ENCODE results near the gene RYR1.
"Not testable (repeated sequence)": the region's sequence is repeated elsewhere in the genome, so short reads cannot be mapped to it uniquely, and the experiment has no call there.

Gene RYR1

GRCh38 chr19:38550376-38550775 is 116.9 kb downstream of the RYR1 start:
- DNase-seq (ENCODE audit: low read depth), result no peak
- TF ChIP-seq CTCF (conservative IDR thresholded peaks at IDR 0.05; ENCODE audit: low read depth, low read length), result no peak
- H3K4me3 ChIP-seq (ENCODE audit: low read depth, low read length), result no peak overlapping the region

DNA sequence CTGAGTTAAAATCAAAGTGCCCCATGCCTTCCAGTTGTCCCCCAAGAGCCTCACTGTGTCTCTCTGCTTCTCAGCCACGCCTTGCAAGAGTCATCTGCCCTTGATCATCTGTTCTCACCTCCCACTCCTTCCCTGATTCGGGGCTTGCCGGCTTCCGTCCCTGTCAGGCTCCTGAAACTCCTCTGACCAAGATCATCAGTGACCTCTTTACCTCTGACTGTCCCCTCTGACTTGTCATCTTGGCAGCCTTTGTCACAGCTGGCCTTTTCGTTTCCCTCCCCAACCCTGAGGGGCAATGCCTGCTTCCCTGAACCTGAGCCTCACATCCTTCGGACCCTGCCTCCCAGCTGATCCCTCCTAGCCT is 117.9 kb downstream of the RYR1 start:
- no peak for TF ChIP-seq CTCF (conservative IDR thresholded peaks at IDR 0.05; ENCODE audit: low read depth, low read length)
- no peak overlapping the region for H3K4me3 ChIP-seq (ENCODE audit: low read depth, low read length)
- no peak for DNase-seq (ENCODE audit: low read depth)

GRCh38 chr19:38553239-38553638 is 119.7 kb downstream of the RYR1 start:
- not testable (repeated sequence) for H3K4me3 ChIP-seq (ENCODE audit: low read depth, low read length); DNase-seq (ENCODE audit: low read depth)

DNA sequence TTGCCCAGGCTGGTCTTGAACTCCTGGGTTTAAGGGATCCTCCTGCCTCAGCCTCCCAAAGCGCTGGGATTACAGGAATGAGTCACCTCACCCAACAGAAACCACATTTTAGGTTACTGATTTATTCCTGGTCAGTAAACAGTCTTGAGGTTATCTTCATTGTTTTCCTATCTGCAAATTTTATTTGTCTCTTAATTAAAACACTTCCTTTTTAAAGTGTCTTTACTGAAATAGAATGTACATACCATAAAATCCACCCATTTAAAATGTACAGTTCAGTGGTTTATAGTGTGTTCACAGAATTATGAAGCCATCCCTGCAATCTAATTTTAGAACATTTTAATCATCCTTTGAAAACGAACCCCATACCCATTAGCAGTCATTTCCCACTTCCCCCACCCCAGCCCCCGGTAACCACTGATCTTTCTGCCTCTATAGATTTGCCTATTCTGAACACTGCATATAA is 121.2 kb downstream of the RYR1 start:
- DNase-seq (ENCODE audit: low read depth), result no peak
- TF ChIP-seq CTCF (conservative IDR thresholded peaks at IDR 0.05; ENCODE audit: low read depth, low read length), result no peak
- H3K4me3 ChIP-seq (ENCODE audit: low read depth, low read length), result no peak overlapping the region

DNA sequence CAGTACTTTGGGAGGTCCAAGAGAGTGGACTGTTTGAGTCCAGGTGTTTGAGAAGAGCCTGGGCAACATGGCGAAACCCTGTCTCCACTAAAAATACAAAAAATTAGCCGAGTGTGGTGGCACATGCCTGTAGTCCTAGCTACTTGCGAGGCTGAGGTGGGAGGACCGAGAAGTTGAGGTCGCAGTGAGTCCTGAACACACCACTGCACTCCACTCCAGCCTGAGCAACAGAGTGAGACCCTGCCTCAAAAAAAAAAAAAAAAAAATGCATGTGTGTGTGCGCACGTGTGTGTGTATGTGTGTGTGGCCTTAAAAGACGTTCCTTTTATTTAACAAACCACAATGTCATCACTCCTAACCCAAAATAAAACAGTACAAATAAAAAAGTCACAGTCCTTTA is 121.7 kb downstream of the RYR1 start:
- TF ChIP-seq CTCF (conservative IDR thresholded peaks at IDR 0.05; ENCODE audit: low read depth, low read length), result no peak
- H3K4me3 ChIP-seq (ENCODE audit: low read depth, low read length), result no peak overlapping the region
- no peak for DNase-seq (ENCODE audit: low read depth)

DNA sequence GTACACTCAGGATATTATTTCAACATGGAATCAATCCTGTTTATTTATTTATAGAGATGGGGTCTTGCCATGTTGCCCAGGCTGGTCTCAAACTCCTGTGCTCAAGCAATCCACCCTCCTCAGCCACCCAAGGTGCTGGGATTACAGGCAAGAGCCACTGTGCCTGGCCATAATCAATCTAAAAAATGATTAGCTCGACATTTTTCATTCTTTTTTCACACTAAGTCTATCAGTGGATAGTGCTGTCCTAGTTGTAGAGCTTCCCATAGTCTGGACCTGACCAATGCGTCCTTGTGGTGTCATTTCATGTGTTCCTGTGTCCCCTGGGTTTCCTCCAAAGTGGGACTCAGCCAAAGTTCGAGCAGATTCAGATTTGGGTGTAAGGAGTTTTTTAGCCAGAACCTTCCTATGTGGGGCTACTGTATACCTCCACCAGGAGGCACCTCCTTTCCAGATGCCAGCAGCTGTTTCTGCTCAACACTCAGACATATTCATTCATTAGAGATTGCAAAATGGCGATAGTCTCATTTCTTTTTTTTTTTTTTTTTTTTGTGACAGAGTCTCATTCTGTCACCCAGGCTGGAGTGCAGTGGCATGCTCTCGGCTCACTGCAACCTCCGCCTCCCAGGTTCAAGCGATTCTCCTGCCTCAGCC is 123.2 kb downstream of the RYR1 start:
- peak; percentile 12 for DNase-seq (ENCODE audit: low read depth)
- TF ChIP-seq CTCF (conservative IDR thresholded peaks at IDR 0.05; ENCODE audit: low read depth, low read length), result peak; percentile 39
- H3K4me3 ChIP-seq (ENCODE audit: low read depth, low read length), result no peak overlapping the region

GRCh38 chr19:38557205-38557799 is 123.8 kb downstream of the RYR1 start:
- TF ChIP-seq CTCF (conservative IDR thresholded peaks at IDR 0.05; ENCODE audit: low read depth, low read length), result no peak
- H3K4me3 ChIP-seq (ENCODE audit: low read depth, low read length), result no peak overlapping the region
- DNase-seq (ENCODE audit: low read depth), result no peak

DNA sequence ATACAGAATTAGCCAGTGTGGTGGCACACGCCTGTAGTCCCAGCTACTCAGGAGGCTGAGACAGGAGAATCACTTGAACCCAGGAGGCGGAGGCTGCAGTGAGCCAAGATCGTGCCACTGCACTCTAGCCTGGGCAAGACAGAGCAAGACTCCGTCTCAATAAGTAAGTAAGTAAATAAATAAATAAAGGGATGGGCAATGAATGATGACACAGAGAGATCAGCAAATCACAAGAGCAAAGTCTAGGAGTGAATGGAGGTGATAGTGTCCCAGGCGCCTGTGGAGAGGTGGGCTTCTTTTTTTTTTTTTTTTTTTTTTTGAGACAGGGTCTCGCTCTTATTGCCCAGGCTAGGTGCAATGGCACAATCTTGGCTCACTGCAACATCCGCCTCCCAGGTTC is 125.4 kb downstream of the RYR1 start:
- not testable (repeated sequence) for DNase-seq (ENCODE audit: low read depth); H3K4me3 ChIP-seq (ENCODE audit: low read depth, low read length)

All from choroid plexus epithelial cell (primary cell).